DND-41 (cell line): ENCODE measurements around the gene TRAM2.

Experiments used
- EZH2 ChIP-seq: IDR thresholded peaks from 3 replicates; pipeline ENCODE4 v1.6.1; 2012; ENCODE audit warnings: borderline replicate concordance, low read depth, mild to moderate bottlenecking, moderate library complexity, low read length, inconsistent platforms; ENCODE audit not compliant: severe bottlenecking
- TF ChIP-seq, protein P1 (sequence below): IDR thresholded peaks from 2 replicates; pipeline ENCODE4 v1.5.1; 2012; ENCODE audit warnings: borderline replicate concordance, low read length, moderate library complexity, mild to moderate bottlenecking; ENCODE audit not compliant: poor library complexity, severe bottlenecking; ENCODE audit errors: extremely low read depth

DNA sequence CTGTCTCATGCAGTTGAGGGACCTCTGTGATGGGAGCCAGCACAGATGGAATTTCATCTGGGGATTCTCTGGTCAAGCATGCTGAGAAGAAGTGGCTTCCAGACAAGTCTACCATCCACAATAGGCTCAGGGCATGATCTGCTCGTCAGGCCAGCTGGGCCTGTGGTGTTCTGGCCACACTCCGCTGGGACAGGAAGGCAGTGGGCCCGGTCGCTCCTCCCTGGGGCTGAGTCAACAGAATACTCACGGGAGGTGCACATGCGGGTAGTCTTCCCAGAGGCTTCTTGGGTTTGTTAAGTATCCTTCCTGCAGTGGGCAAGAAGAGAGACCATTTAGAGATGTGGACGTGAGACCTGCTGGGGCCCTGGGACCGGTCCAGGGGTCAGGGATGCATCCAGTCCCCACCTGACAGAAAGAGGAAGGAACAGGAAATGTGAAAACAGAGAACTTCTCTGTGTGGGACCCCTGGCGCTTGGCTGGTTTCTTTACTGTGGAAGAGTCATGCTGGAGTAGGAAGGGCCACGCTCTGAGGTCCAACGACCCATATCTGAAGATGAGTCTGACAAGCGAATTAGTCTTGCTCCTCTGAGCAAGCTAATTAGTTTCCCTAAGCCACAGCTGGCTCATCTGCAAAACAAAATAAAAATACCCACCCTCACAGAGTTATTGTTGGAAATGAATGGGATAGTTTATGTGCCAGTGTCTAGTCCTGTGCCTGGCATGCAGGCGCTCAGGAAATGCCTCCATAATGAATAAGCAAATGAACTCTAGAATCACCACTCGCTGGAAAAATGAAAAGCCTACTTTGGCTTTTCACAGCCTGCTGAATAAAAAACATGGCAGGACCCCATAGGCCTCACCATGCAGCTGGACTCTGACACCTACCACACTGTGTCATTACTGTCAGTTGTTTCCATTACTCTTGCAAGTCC lies 67.3 kb downstream of the TRAM2 start:
- TF ChIP-seq, protein P1, sequence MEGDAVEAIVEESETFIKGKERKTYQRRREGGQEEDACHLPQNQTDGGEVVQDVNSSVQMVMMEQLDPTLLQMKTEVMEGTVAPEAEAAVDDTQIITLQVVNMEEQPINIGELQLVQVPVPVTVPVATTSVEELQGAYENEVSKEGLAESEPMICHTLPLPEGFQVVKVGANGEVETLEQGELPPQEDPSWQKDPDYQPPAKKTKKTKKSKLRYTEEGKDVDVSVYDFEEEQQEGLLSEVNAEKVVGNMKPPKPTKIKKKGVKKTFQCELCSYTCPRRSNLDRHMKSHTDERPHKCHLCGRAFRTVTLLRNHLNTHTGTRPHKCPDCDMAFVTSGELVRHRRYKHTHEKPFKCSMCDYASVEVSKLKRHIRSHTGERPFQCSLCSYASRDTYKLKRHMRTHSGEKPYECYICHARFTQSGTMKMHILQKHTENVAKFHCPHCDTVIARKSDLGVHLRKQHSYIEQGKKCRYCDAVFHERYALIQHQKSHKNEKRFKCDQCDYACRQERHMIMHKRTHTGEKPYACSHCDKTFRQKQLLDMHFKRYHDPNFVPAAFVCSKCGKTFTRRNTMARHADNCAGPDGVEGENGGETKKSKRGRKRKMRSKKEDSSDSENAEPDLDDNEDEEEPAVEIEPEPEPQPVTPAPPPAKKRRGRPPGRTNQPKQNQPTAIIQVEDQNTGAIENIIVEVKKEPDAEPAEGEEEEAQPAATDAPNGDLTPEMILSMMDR = no peak
- no peak for TF ChIP-seq EZH2
